GM21423 (cell line): ENCODE measurements around the gene UBASH3B.
A peak's percentile ranks its signal among the peaks of the same experiment; 100 is the strongest.
"Not testable (repeated sequence)": the region's sequence is repeated elsewhere in the genome, so short reads cannot be mapped to it uniquely, and the experiment has no call there.

Source experiments
- ATAC-seq: cut with Tn5 transposase; IDR thresholded peaks from one replicate; pipeline ENCODE4 v1.9.1; 2021; ENCODE audit warnings: mild to moderate bottlenecking, moderate library complexity; ENCODE audit not compliant: unreplicated experiment

The UBASH3B gene

DNA sequence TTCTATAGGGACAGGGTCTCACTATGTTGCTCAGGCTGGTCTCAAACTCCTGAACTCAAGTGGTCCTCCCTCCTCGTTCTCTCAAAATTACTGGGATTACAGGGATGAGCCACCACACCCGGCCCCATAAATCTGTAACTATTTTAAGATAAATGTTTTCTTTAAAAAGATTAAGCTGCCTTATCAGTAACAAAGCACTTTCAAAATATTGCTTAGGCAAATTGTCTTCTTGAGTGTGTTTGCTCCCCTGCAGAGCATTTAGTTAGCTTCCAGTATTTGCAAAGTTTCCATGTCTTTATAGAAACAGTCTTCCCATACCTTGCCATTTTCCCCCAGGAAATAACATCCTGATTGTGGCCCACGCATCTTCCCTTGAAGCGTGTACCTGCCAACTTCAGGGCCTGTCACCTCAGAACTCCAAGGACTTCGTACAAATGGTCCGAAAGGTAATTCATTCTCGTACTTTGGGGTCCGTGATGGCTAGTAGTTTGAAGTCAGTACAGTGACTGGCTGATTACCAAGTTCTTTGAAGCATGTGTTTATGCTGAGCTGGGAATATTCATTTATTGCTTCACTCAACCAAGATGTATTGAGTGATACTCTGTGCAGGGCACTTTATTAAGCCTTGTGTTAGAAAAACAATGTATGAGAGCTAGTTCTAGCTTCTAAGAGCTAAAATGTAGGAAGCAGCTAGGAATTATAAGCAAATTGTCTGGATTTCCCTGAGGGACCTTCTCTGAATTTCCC is 152.4 kb downstream of the UBASH3B start:
- ATAC-seq = no peak

DNA sequence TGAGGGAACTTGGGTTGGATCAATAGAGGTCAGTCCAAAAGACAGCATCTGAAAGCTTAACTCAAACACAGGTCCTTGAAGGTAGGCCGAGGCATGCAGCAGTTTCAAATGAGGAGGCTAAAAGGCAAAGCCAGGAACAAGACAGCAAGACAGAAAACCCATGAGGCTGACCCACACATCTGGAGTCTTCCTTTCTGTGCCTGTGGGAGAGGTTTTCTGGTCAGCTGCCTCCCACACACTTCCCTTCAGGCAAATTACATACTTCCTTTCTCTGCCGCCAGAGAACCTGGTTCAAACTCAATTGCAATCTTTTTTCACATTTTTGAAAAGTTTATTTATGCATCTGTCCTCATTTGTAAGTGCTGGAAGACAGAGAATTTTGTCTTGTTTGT is 153.0 kb downstream of the UBASH3B start:
- ATAC-seq = peak; percentile 83

GRCh38 chr11:122809866-122810265 is 154.3 kb downstream of the UBASH3B start:
- ATAC-seq = no peak

- no peak for ATAC-seq
Observed at GRCh38 chr11:122811721-122812120, 156.2 kb downstream of the UBASH3B start.

GRCh38 chr11:122812638-122813037 is 157.1 kb downstream of the UBASH3B start:
- no peak for ATAC-seq

DNA sequence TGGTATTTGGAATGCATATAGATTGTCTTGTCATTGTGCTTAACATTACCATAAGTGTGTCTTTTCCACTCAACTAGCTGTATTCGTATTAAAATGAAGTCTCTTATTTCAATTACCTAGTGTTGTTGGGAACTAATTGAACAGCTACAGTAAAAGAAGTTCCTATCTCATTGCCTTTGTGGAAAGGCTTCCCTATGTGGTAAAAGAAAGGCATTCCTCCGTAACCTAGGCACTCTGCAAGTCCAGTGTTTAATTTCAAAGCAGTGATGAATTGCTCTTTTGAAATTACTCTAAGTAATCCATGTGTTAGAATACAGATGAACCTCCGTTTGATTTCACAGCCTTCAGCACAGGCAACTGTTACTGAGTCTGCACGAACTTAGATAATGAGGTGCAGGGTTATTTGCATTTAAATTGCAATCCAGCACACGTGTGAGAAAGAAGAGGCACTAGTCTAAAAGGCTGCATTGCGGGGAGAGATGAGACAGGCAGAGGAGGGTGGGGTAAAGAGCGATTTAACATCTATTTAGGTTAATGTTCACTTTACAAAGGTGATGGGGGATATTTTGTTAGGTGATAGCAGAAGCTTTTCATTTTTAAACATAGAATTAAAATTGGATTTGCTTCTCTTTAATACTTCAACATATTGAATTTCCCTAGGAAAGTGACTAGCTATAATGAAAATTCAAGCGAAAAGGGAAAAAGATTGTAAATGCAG is 157.8 kb downstream of the UBASH3B start:
- no peak for ATAC-seq

DNA sequence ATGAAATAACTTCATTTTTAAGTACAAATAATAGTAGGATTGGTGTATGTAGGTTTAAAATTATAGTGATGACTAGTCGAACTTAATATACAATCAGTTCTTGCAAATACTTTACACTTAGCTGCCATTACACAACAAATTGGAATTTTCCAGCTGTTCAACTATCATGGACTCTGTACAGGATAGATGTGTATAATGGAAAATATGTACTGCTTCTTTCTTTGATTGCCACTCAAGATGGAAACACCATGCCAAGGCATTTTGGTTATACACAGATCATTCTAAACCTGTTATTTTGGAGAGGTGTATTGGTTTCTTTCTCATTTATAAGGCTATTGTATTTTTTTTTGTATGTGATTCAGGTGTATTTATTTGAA is 158.4 kb downstream of the UBASH3B start:
- ATAC-seq = no peak

DNA sequence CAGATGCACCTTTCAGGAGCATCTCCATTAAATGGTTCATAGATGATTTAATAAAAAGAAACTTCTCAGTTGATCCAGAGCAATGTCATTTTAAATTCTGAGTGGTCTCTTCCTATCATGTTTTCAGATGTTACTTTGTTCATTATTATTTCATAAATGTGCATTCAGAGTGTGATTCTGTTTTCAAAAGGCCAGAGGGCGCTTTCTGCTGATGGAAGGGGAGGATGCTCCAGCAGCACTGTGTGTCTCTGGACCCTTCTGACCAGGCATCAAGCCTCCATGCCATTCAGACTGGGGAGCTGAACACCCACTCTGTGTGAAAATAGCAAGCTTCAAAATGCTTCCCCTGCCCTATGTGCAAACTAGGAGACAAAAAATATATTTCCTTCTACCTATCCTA is 158.9 kb downstream of the UBASH3B start:
- ATAC-seq = no peak

DNA sequence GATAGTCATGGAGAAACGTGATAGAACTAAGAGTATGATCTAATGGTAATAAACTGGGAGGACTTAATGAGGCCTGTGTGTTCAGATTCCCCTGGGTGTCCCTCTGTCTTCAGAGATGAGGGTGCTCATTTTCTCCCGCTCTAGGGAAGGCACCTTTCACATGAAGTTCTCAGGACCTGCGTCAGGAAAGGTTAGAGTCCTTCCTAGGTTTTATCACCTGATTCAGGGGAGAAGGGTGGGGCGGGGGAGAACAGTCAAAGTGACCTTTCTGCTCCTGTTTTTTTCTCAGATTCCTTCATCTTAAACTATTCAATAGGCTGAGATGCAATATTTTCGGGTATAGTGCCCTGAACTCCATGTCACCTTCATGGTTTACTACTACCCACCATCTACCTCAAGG is 160.4 kb downstream of the UBASH3B start:
- ATAC-seq = no peak

GRCh38 chr11:122816761-122817520 is 161.4 kb downstream of the UBASH3B start:
- no peak for ATAC-seq

DNA sequence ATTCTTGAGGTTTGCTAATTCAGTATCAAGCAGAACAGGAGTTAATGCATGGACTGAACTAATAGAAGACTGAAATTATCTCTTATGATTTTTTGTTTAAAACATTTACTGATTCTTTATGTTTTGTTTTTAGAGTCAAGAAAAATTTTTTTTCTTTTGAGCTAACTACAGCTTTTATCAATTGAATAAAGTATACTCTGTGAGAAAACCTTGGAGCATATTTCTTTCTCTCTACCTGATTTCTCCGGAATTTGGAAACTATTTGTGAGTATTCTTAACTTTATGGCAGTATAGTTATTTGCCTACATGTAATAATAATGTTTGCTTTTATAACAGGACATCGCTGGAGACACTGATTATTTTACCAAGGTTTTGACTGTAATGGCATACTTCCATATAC is 164.6 kb downstream of the UBASH3B start:
- no peak for ATAC-seq

DNA sequence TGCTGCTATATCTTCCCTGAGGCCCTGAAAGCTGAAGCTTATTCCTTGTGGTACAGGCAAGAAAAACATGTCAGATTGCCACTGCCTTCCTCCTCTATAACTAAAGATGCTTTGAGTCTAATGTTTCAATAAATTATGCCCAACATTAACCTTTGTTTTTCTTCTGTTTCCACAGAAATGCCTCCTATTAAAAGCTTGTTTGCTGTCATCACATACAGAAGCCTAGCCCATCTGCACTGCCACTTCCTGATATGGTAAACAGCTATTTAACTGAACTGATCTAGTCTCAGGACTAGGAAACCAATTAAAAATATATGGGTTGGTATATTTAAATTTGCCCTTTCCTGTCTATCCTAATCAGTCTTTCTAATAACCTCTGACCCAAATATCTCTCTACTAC is 165.6 kb downstream of the UBASH3B start:
- no peak for ATAC-seq

DNA sequence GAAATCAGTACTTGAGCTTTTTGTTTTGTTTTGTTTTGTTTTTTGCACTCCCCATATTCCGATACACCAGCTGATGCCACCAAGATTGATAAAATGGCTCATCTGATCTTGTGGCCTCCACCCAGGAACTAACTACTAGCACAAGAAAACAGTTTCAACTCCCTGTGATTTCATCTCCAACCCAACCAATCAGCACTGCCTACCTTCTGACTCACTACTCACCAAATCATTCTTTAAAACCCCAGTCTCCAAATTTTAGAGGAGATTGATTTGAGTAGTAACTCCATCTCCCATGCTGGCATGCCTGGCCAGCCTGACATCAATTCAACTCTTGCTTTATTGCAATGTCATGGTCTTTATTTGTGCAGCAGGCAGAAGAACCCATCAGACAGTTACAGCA is 166.7 kb downstream of the UBASH3B start:
- no peak for ATAC-seq

- no peak for ATAC-seq
Observed at GRCh38 chr11:122823564-122823963, 168.0 kb downstream of the UBASH3B start.

GRCh38 chr11:122829371-122829770 is 173.8 kb downstream of the UBASH3B start:
- not testable (repeated sequence) for ATAC-seq

GRCh38 chr11:122832297-122832696 is 176.8 kb downstream of the UBASH3B start:
- ATAC-seq = not testable (repeated sequence)

- no peak for ATAC-seq
Observed at GRCh38 chr11:122832721-122833470, 177.4 kb downstream of the UBASH3B start.

DNA sequence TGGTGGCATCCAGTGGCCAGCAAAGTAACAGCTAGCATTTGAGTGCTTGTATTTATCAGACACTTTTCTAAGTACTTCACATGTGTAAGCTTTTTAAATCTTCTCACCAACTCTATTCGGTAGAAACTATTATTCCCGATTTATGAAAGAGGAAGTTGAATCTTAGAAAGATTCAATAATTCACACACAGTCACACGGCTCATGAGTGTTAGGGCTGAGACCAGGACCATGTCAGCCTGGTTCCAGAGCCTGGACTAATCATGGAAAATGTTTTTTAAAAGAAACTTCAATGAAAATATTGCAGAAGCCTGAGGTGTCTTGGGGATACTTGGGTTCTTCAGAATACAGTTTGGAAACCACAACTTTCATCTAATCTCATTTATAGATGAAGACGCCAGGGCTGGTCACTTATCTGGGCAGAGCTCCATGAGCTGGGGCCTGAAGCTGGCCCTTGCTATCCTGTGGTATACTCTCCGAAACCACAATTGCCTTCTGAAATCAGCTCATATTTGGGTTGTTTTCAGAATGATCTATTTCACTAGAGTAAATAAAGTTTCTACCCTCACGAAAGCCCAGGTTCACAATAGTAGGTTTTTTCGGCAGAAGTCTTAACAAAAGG is 178.4 kb downstream of the UBASH3B start:
- ATAC-seq = no peak

DNA sequence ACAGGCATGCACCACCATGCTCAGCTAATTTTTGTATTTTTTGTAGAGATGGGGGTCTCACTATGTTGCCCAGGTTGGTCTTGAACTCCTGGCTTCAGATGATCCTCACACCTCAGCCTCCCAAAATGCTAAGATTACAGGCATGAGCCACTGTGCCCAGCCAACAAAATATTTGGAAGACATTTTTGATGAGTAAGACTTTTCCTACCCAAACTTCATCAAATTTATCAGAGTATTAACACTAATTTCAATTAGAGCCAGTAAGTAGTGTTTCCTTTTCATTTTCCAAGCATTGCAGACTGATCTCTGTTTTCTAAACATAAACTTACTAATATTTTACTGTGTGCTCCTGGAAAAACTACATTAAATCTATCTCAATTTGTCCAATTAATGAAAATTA is 181.4 kb downstream of the UBASH3B start:
- ATAC-seq = no peak

DNA sequence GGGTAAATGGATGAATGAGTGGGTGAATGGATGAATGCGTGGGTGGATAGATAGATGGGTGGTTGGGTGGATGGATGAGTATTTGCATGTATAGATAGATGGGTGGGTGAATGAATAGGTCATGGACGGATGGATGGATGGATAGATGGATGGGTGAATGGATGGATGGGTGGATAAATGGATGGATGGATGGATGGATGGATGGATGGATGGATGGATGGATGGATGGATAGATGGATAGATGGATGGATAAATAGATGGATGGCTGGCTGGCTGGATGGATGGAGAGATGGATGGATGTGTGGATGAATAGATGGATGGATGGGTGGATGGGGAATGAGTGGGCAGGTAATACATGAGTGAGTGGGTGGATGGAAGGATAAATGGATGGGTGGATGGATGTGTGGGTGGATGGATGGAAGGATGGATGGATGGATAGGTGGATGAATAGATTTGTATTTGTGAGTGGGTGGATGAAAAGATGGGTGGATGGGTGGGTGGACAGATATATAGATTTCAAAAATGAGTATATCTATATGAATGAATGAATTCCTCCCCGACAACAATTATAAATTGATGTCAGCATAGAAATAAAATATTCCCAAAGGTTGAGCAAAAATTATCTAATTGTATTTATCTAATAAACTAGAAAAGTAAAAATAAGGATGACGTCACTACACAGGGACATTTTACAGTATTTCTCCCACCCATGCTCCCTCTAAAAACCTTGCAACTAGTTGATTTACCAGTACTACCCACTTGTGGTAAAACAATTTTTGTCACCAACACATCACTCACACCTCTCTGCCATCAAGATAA is 182.2 kb downstream of the UBASH3B start:
- no peak for ATAC-seq
